Parathyroid adenoma (tissue), 2 donors: ENCODE results near the gene HPCAL1.

Experiments
- H2AFZ ChIP-seq: fragments of 300-600 bp; sonication (generic); one replicate; pipeline ENCODE4 v1.7.0; 2017; ENCODE audit warnings: antibody characterized with exemption, mild to moderate bottlenecking
- H3K27ac ChIP-seq: fragments of 300-600 bp; sonication (generic); one replicate; pipeline ENCODE4 v1.7.0; 2017
- H3K27me3 ChIP-seq: fragments of 300-600 bp; sonication (generic); one replicate; pipeline ENCODE4 v1.7.0; 2017; ENCODE audit warnings: low read length; ENCODE audit not compliant: control insufficient read depth, insufficient read depth
- H3K36me3 ChIP-seq: fragments of 300-600 bp; sonication (generic); one replicate; pipeline ENCODE4 v1.7.0; 2017; ENCODE audit warnings: low read length; ENCODE audit not compliant: control insufficient read depth, insufficient read depth
- H3K4me1 ChIP-seq: fragments of 300-600 bp; sonication (generic); one replicate; pipeline ENCODE4 v1.7.0; 2017; ENCODE audit warnings: control low read depth
- H3K4me2 ChIP-seq: fragments of 300-600 bp; sonication (generic); one replicate; pipeline ENCODE4 v1.7.0; 2017; ENCODE audit warnings: low read length
- H3K4me3 ChIP-seq: fragments of 300-600 bp; sonication (generic); one replicate; pipeline ENCODE4 v1.7.0; 2017; ENCODE audit warnings: low read depth, low read length
- H3K79me2 ChIP-seq: fragments of 300-600 bp; sonication (generic); one replicate; pipeline ENCODE4 v1.7.0; 2017; ENCODE audit warnings: control low read depth
- H3K9ac ChIP-seq: fragments of 300-600 bp; sonication (generic); one replicate; pipeline ENCODE4 v1.7.0; 2017; ENCODE audit warnings: mild to moderate bottlenecking
- H3K9me3 ChIP-seq: fragments of 300-600 bp; sonication (generic); one replicate; pipeline ENCODE4 v1.7.0; 2017; ENCODE audit warnings: low read length; ENCODE audit not compliant: control insufficient read depth
- CTCF ChIP-seq: fragments of 300-600 bp; sonication (generic); IDR thresholded peaks from one replicate; pipeline ENCODE4 v1.7.0; 2017; ENCODE audit warnings: antibody characterized with exemption, mild to moderate bottlenecking
- donor health status: primary hyperparathyroidism.

Gene HPCAL1

GRCh38 chr2:10273215-10274175 lies 29.2 kb upstream of the HPCAL1 start:
- Histone ChIP-seq H3K27ac (no peak overlapping the region), H3K9ac (no peak overlapping the region), H3K9me3 (no peaks in the 10 kb centered on the region), H3K79me2 (no peaks in the 10 kb centered on the region), H3K4me3 (no peak overlapping the region), H3K4me2 (no peak overlapping the region), H3K4me1 (peaks cover 3% of the 10 kb centered on the region), H3K27me3 (no peaks in the 10 kb centered on the region), H2AFZ (no peak overlapping the region), H3K36me3 (no peaks in the 10 kb centered on the region)
- TF ChIP-seq CTCF: no peak

GRCh38 chr2:10274376-10274775 lies 28.3 kb upstream of the HPCAL1 start:
- H3K4me1 ChIP-seq: peaks cover 3% of the 10 kb centered on the region
- H3K36me3 ChIP-seq: no peaks in the 10 kb centered on the region
- TF ChIP-seq CTCF: no peak
- H3K9me3 ChIP-seq: no peaks in the 10 kb centered on the region
- no peak overlapping the region for H3K9ac ChIP-seq
- no peaks in the 10 kb centered on the region for H3K79me2 ChIP-seq
- H3K4me3 ChIP-seq: no peak overlapping the region
- H3K27ac ChIP-seq: no peak overlapping the region
- H2AFZ ChIP-seq: no peak overlapping the region
- H3K4me2 ChIP-seq: no peak overlapping the region
- no peaks in the 10 kb centered on the region for H3K27me3 ChIP-seq

GRCh38 chr2:10274983-10275802 lies 27.5 kb upstream of the HPCAL1 start:
- H3K9ac ChIP-seq: no peak overlapping the region
- no peak overlapping the region for H3K27ac ChIP-seq
- H3K36me3 ChIP-seq: no peaks in the 10 kb centered on the region
- H2AFZ ChIP-seq: no peak overlapping the region
- no peak for TF ChIP-seq CTCF
- peaks cover 3% of the 10 kb centered on the region for H3K4me1 ChIP-seq
- H3K9me3 ChIP-seq: no peaks in the 10 kb centered on the region
- H3K4me3 ChIP-seq: no peak overlapping the region
- no peaks in the 10 kb centered on the region for H3K79me2 ChIP-seq
- H3K27me3 ChIP-seq: no peaks in the 10 kb centered on the region
- H3K4me2 ChIP-seq: no peak overlapping the region

GRCh38 chr2:10276481-10277292 lies 26.0 kb upstream of the HPCAL1 start:
- Histone ChIP-seq H3K27ac (no peak overlapping the region), H2AFZ (no peak overlapping the region), H3K9ac (no peak overlapping the region), H3K4me1 (peaks cover 3% of the 10 kb centered on the region), H3K4me2 (no peak overlapping the region), H3K4me3 (no peak overlapping the region), H3K79me2 (no peaks in the 10 kb centered on the region), H3K9me3 (no peaks in the 10 kb centered on the region), H3K36me3 (no peaks in the 10 kb centered on the region), H3K27me3 (no peaks in the 10 kb centered on the region)
- no peak for TF ChIP-seq CTCF
